ENCODE measurements around the gene RASA2.
"Not testable (repeated sequence)": the region's sequence is repeated elsewhere in the genome, so short reads cannot be mapped to it uniquely, and the experiment has no call there.

Gene RASA2

GRCh38 chr3:141455603-141456300 is 31.1 kb upstream of the RASA2 start:
- no peak for DNase-seq

GRCh38 chr3:141456301-141456625 is 30.6 kb upstream of the RASA2 start:
- DNase-seq, result no peak

- no peak for DNase-seq
Measured at GRCh38 chr3:141457624-141458236, 29.1 kb upstream of the RASA2 start.

- DNase-seq, result no peak
Measured at GRCh38 chr3:141459008-141459407, 27.8 kb upstream of the RASA2 start.

- DNase-seq, result peak; percentile 15 to 93 (median 74)
Measured at GRCh38 chr3:141460097-141460704, 26.6 kb upstream of the RASA2 start.

- no peak for DNase-seq
Measured at GRCh38 chr3:141462176-141462859, 24.5 kb upstream of the RASA2 start.

- no peak for DNase-seq
Measured at GRCh38 chr3:141465221-141465620, 21.6 kb upstream of the RASA2 start.

- no peak for DNase-seq
Measured at GRCh38 chr3:141466633-141467169, 20.1 kb upstream of the RASA2 start.

- no peak for DNase-seq
Measured at GRCh38 chr3:141469720-141470119, 17.1 kb upstream of the RASA2 start.

GRCh38 chr3:141471160-141471559 is 15.7 kb upstream of the RASA2 start:
- DNase-seq, result no peak

- no peak for DNase-seq
Measured at GRCh38 chr3:141476033-141476432, 10.8 kb upstream of the RASA2 start.

GRCh38 chr3:141477224-141477623 is 9.6 kb upstream of the RASA2 start:
- DNase-seq, result no peak

GRCh38 chr3:141478139-141478538 is 8.7 kb upstream of the RASA2 start:
- DNase-seq, result no peak

- DNase-seq, result not testable (repeated sequence)
Measured at GRCh38 chr3:141478840-141479239, 8.0 kb upstream of the RASA2 start.

GRCh38 chr3:141482245-141482922 is 4.4 kb upstream of the RASA2 start:
- no peak for DNase-seq

- DNase-seq, result no peak
Measured at GRCh38 chr3:141484701-141485287, 2.0 kb upstream of the RASA2 start.

- DNase-seq, result no peak
Measured at GRCh38 chr3:141485641-141486495, 959 bp upstream of the RASA2 start.

GRCh38 chr3:141486496-141486745 is 406 bp upstream of the RASA2 start:
- DNase-seq, result no peak

GRCh38 chr3:141487521-141488252 is 860 bp downstream of the RASA2 start:
- DNase-seq, result peak in 37 of 56 donors; percentile 11 to 80 (median 38)

- DNase-seq, result no peak
Measured at GRCh38 chr3:141489203-141489602, 2.4 kb downstream of the RASA2 start.
